Astrocyte (in vitro differentiated cells and primary cell): ENCODE results near the gene EGLN1. TPM values are rescaled to one million over a fixed set of nuclear protein-coding genes. Genes with fewer than 3 reads are reported as not detected.
A peak's percentile ranks its signal among the peaks of the same experiment; 100 is the strongest.

Experiments used
- DNase-seq: peaks from one replicate; pipeline ENCODE4 v3.0.0-alpha.2; 2010; ENCODE audit warnings: low read depth
- FAIRE-seq: peaks from 2 replicates; lab custom pipeline; 2011; peaks lifted over from hg19 to GRCh38; lab: Jason Lieb, UNC
- H2AFZ ChIP-seq: 2 replicates; pipeline ENCODE4 v1.6.0; 2012; ENCODE audit warnings: low read depth, low read length, inconsistent platforms
- H3K27ac ChIP-seq: 2 replicates; pipeline ENCODE4 v1.5.1; 2011; ENCODE audit warnings: low read depth, low read length, inconsistent platforms
- H3K27me3 ChIP-seq: 2 replicates; pipeline ENCODE4 v1.6.0; 2011; ENCODE audit warnings: low read length, inconsistent platforms; ENCODE audit not compliant: insufficient read depth
- H3K36me3 ChIP-seq: 2 replicates; pipeline ENCODE4 v1.5.1; 2011; ENCODE audit warnings: low read length, inconsistent platforms; ENCODE audit not compliant: insufficient read depth
- H3K4me1 ChIP-seq: 2 replicates; pipeline ENCODE4 v1.5.1; 2011; ENCODE audit warnings: low read length, inconsistent platforms; ENCODE audit not compliant: insufficient read depth
- H3K4me2 ChIP-seq: 2 replicates; pipeline ENCODE4 v1.6.0; 2012; ENCODE audit warnings: low read length, inconsistent platforms
- H3K4me3 ChIP-seq: 2 replicates; pipeline ENCODE4 v1.5.1; 2011; ENCODE audit warnings: low read depth, mild to moderate bottlenecking, low read length, inconsistent platforms; ENCODE audit not compliant: insufficient read depth
- H3K79me2 ChIP-seq: 2 replicates; pipeline ENCODE4 v1.6.0; 2012; ENCODE audit warnings: mild to moderate bottlenecking, low read length, inconsistent platforms; ENCODE audit not compliant: insufficient read depth
- H3K9ac ChIP-seq: 2 replicates; pipeline ENCODE4 v1.6.0; 2012; ENCODE audit warnings: mild to moderate bottlenecking, low read length, inconsistent platforms
- H3K9me3 ChIP-seq: 2 replicates; pipeline ENCODE4 v1.5.1; 2012; ENCODE audit warnings: low read depth, mild to moderate bottlenecking, low read length, inconsistent platforms; ENCODE audit not compliant: insufficient read depth
- H4K20me1 ChIP-seq: 2 replicates; pipeline ENCODE4 v1.6.0; 2012; ENCODE audit warnings: low read length, inconsistent platforms; ENCODE audit not compliant: insufficient read depth
- H3K27ac Mint-ChIP-seq: one replicate; pipeline ENCODE4 v1.8.0; 2021; ENCODE audit warnings: mild to moderate bottlenecking, mixed read lengths; ENCODE audit not compliant: unreplicated experiment
- H3K27me3 Mint-ChIP-seq: one replicate; pipeline ENCODE4 v1.8.0; 2021; ENCODE audit warnings: low read depth, mixed read lengths; ENCODE audit not compliant: unreplicated experiment
- H3K36me3 Mint-ChIP-seq: one replicate; pipeline ENCODE4 v1.8.0; 2021; ENCODE audit warnings: low read depth, mixed read lengths; ENCODE audit not compliant: unreplicated experiment
- H3K4me1 Mint-ChIP-seq: one replicate; pipeline ENCODE4 v1.8.0; 2021; ENCODE audit warnings: low read depth, mixed read lengths; ENCODE audit not compliant: unreplicated experiment
- H3K4me3 Mint-ChIP-seq: one replicate; pipeline ENCODE4 v1.8.0; 2021; ENCODE audit warnings: mild to moderate bottlenecking, moderate library complexity, mixed read lengths; ENCODE audit not compliant: unreplicated experiment
- H3K9me3 Mint-ChIP-seq: one replicate; pipeline ENCODE4 v1.8.0; 2021; ENCODE audit warnings: mild to moderate bottlenecking, mixed read lengths; ENCODE audit not compliant: unreplicated experiment
- EZH2 ChIP-seq: IDR thresholded peaks from 2 replicates; pipeline ENCODE4 v1.6.1; 2012; ENCODE audit warnings: mild to moderate bottlenecking, low read length, inconsistent platforms; ENCODE audit not compliant: insufficient read depth
- total RNA-seq: library from RNA; stranded (reverse); gene quantifications from 2 replicates; pipeline ENCODE4 v1.2.1, GENCODE V29; 2021
- TF ChIP-seq, protein P1 (sequence below): IDR thresholded peaks from 2 replicates; pipeline ENCODE4 v1.5.1; 2011; ENCODE audit warnings: low read depth, mild to moderate bottlenecking, inconsistent platforms, low read length, moderate library complexity; ENCODE audit not compliant: insufficient read depth

Gene EGLN1
- total RNA-seq, 1 donor from 2014 or later, result 34.5 TPM

GRCh38 chr1:231395998-231396390 is 26.1 kb downstream of the EGLN1 start:
- peak overlapping the region; percentile 25 for H3K4me3 ChIP-seq
- peak overlapping the region; percentile 73 for H3K4me3 Mint-ChIP-seq
- peak overlapping the region; percentile 96 for H3K27ac ChIP-seq
- H3K4me1 ChIP-seq, result peaks cover 29% of the 10 kb centered on the region
- peak overlapping the region; percentile 99 for H3K27ac Mint-ChIP-seq
- no peak overlapping the region for H2AFZ ChIP-seq
- no peaks in the 10 kb centered on the region for H3K27me3 Mint-ChIP-seq
- DNase-seq, result no peak
- H4K20me1 ChIP-seq, result no peaks in the 10 kb centered on the region
- H3K36me3 Mint-ChIP-seq, result no peaks in the 10 kb centered on the region
- H3K4me1 Mint-ChIP-seq, result peaks cover 46% of the 10 kb centered on the region
- TF ChIP-seq EZH2, result no peak
- TF ChIP-seq, protein P1, sequence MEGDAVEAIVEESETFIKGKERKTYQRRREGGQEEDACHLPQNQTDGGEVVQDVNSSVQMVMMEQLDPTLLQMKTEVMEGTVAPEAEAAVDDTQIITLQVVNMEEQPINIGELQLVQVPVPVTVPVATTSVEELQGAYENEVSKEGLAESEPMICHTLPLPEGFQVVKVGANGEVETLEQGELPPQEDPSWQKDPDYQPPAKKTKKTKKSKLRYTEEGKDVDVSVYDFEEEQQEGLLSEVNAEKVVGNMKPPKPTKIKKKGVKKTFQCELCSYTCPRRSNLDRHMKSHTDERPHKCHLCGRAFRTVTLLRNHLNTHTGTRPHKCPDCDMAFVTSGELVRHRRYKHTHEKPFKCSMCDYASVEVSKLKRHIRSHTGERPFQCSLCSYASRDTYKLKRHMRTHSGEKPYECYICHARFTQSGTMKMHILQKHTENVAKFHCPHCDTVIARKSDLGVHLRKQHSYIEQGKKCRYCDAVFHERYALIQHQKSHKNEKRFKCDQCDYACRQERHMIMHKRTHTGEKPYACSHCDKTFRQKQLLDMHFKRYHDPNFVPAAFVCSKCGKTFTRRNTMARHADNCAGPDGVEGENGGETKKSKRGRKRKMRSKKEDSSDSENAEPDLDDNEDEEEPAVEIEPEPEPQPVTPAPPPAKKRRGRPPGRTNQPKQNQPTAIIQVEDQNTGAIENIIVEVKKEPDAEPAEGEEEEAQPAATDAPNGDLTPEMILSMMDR, result no peak
- peaks cover 69% of the 10 kb centered on the region for H3K79me2 ChIP-seq
- FAIRE-seq, result no peak
- H3K9ac ChIP-seq, result peak overlapping the region; percentile 70
- H3K4me2 ChIP-seq, result peak overlapping the region; percentile 80
- H3K9me3 ChIP-seq, result no peaks in the 10 kb centered on the region
- H3K9me3 Mint-ChIP-seq, result no peaks in the 10 kb centered on the region
- H3K36me3 ChIP-seq, result no peaks in the 10 kb centered on the region
- no peaks in the 10 kb centered on the region for H3K27me3 ChIP-seq

- FAIRE-seq (peak; percentile 90), DNase-seq (peak; percentile 99)
- peak overlapping the region; percentile 96 for H3K27ac ChIP-seq
- Mint-ChIP-seq H3K9me3 (no peaks in the 10 kb centered on the region), H3K4me1 (peaks cover 51% of the 10 kb centered on the region), H3K27ac (peak overlapping the region; percentile 99), H3K36me3 (no peaks in the 10 kb centered on the region), H3K27me3 (no peaks in the 10 kb centered on the region), H3K4me3 (peak overlapping the region; percentile 67)
- no peaks in the 10 kb centered on the region for H4K20me1 ChIP-seq
- H3K4me1 ChIP-seq, result peaks cover 35% of the 10 kb centered on the region
- no peaks in the 10 kb centered on the region for H3K36me3 ChIP-seq
- H3K9me3 ChIP-seq, result no peaks in the 10 kb centered on the region
- H3K4me2 ChIP-seq, result peak overlapping the region; percentile 80
- H3K79me2 ChIP-seq, result peaks cover 71% of the 10 kb centered on the region
- TF ChIP-seq EZH2, result no peak
- TF ChIP-seq, protein P1, result no peak
- H2AFZ ChIP-seq, result peak overlapping the region; percentile 44
- no peaks in the 10 kb centered on the region for H3K27me3 ChIP-seq
- H3K9ac ChIP-seq, result peak overlapping the region; percentile 70
- peak overlapping the region; percentile 42 for H3K4me3 ChIP-seq
Observed at GRCh38 chr1:231395076-231395997, 26.8 kb downstream of the EGLN1 start.
